CD14-positive monocyte (primary cell): ENCODE measurements around the gene COL12A1. TPM values are rescaled to one million over a fixed set of nuclear protein-coding genes. Genes with fewer than 3 reads are reported as not detected.

ENCODE experiments used
- DNase-seq, 3 donors: peaks; one replicate each; pipeline ENCODE4 v3.0.0-alpha.2; 2011 to 2022
- H2AFZ ChIP-seq: 2 replicates; pipeline ENCODE4 v1.6.0; 2012; ENCODE audit warnings: mild to moderate bottlenecking, low read depth, low read length, inconsistent platforms; ENCODE audit not compliant: insufficient read depth, poor library complexity, severe bottlenecking
- H3K27ac ChIP-seq, 2 donors: 1 replicate in 1 of 2; 2 replicates in 1 of 2; pipeline ENCODE4 v1.5.1; 2012 to 2013; ENCODE audit warnings: low read length in 2 of 2, control low read depth in 1 of 2, inconsistent platforms in 1 of 2, low read depth in 1 of 2, mild to moderate bottlenecking in 1 of 2
- H3K27me3 ChIP-seq, 2 donors: one replicate each; pipeline versions ENCODE4 v1.6.0 to v1.6.1; 2011 to 2013; ENCODE audit warnings: low read length in 2 of 2; ENCODE audit not compliant: control insufficient read depth in 2 of 2, insufficient read depth in 2 of 2
- H3K36me3 ChIP-seq, 2 donors: replicated peaks in 1 of 2; 1 replicate in 1 of 2; 2 replicates in 1 of 2; pipeline versions ENCODE4 v1.5.1 to v1.6.1; 2012 to 2013; ENCODE audit warnings: low read length in 2 of 2, control low read depth in 1 of 2, inconsistent platforms in 1 of 2, mild to moderate bottlenecking in 1 of 2; ENCODE audit not compliant: insufficient read depth in 2 of 2, control insufficient read depth in 1 of 2
- H3K4me1 ChIP-seq, 2 donors: 1 replicate in 1 of 2; 2 replicates in 1 of 2; pipeline versions ENCODE4 v1.5.1 to v1.6.1; 2012 to 2013; ENCODE audit warnings: low read length in 2 of 2, control low read depth in 1 of 2, inconsistent platforms in 1 of 2, mild to moderate bottlenecking in 1 of 2, moderate library complexity in 1 of 2; ENCODE audit not compliant: insufficient read depth in 2 of 2, control insufficient read depth in 1 of 2
- H3K4me2 ChIP-seq: replicated peaks from 2 replicates; pipeline ENCODE3; 2012; ENCODE audit warnings: low read length, moderate library complexity, mild to moderate bottlenecking; ENCODE audit not compliant: poor library complexity, severe bottlenecking; ENCODE audit errors: extremely low read depth
- H3K4me3 ChIP-seq, 3 experiments: fragments of 200-600 bp in 1 of 3; sonication (generic) in 1 of 3; replicated peaks in 1 of 3; 1 replicate in 2 of 3; 2 replicates in 1 of 3; pipeline ENCODE4 v1.5.1; 2011 to 2013; ENCODE audit warnings: low read length in 3 of 3, mild to moderate bottlenecking in 3 of 3, control low read depth in 2 of 3, low read depth in 2 of 3, inconsistent platforms in 1 of 3, moderate library complexity in 1 of 3
- H3K79me2 ChIP-seq: 2 replicates; pipeline ENCODE4 v1.6.0; 2012; ENCODE audit warnings: mild to moderate bottlenecking, control low read depth, inconsistent platforms, low read length, moderate library complexity; ENCODE audit not compliant: insufficient read depth
- H3K9ac ChIP-seq: 2 replicates; pipeline ENCODE4 v1.6.0; 2017; ENCODE audit warnings: low read length, mild to moderate bottlenecking; ENCODE audit not compliant: insufficient read depth, poor library complexity, severe bottlenecking
- H3K9me3 ChIP-seq, 2 donors: replicated peaks in 1 of 2; 1 replicate in 1 of 2; 2 replicates in 1 of 2; pipeline versions ENCODE4 v1.5.1 to v1.6.1; 2012 to 2013; ENCODE audit warnings: low read length in 2 of 2, control low read depth in 1 of 2; ENCODE audit not compliant: control insufficient read depth in 1 of 2, insufficient read depth in 1 of 2
- H4K20me1 ChIP-seq: 2 replicates; pipeline ENCODE4 v1.6.0; 2012; ENCODE audit warnings: mild to moderate bottlenecking, low read length, control low read depth, moderate library complexity; ENCODE audit not compliant: insufficient read depth
- H3K27ac Mint-ChIP-seq, 7 donors: one replicate each; pipeline ENCODE4 v1.8.0; 2020; ENCODE audit warnings: mild to moderate bottlenecking in 7 of 7, mixed read lengths in 7 of 7, moderate library complexity in 6 of 7, inconsistent platforms in 2 of 7
- H3K27me3 Mint-ChIP-seq, 3 donors: one replicate each; pipeline ENCODE4 v1.8.0; 2021 to 2022; ENCODE audit warnings: low read depth in 3 of 3, mild to moderate bottlenecking in 3 of 3, mixed read lengths in 3 of 3, moderate library complexity in 3 of 3, inconsistent platforms in 1 of 3
- H3K36me3 Mint-ChIP-seq, 2 donors: one replicate each; pipeline ENCODE4 v1.8.0; 2020; ENCODE audit warnings: mixed read lengths in 2 of 2, inconsistent platforms in 1 of 2, mild to moderate bottlenecking in 1 of 2
- H3K4me1 Mint-ChIP-seq: one replicate; pipeline ENCODE4 v1.8.0; 2020; ENCODE audit warnings: mild to moderate bottlenecking, mixed read lengths
- H3K4me3 Mint-ChIP-seq, 2 donors: one replicate each; pipeline ENCODE4 v1.8.0; 2020; ENCODE audit warnings: mild to moderate bottlenecking in 2 of 2, mixed read lengths in 2 of 2, moderate library complexity in 1 of 2
- H3K9me3 Mint-ChIP-seq, 7 donors: one replicate each; pipeline ENCODE4 v1.8.0; 2020 to 2022; ENCODE audit warnings: mixed read lengths in 7 of 7, mild to moderate bottlenecking in 6 of 7, moderate library complexity in 6 of 7, inconsistent platforms in 2 of 7
- CTCF ChIP-seq: fragments of 200-600 bp; IDR thresholded peaks from one replicate; pipeline ENCODE4 v1.8.0; 2022; ENCODE audit warnings: antibody characterized with exemption, mild to moderate bottlenecking
- WGBS: methylation state at CpG from one replicate; pipeline ENCODE4 v1.1.5; 2013; ENCODE audit warnings: missing lambda C conversion rate; ENCODE audit not compliant: insufficient coverage; 5-methylcytosine and 5-hydroxymethylcytosine counted together
- intact Hi-C, 2 donors: fragments of 100-400 bp; cut with micrococcal nuclease; formaldehyde crosslinking; loops; one replicate each; pipeline versions ENCODE4 v1.15.0 to v1.15.1; 2023
- polyA plus RNA-seq, 3 donors: library from polyadenylated mRNA; depleted of rRNA in 1 of 3; unstranded in 2 of 3; stranded (reverse) in 1 of 3; fragments of 300-500 nt in 2 of 3; fragments of >200 nt in 1 of 3; fragmentation: Illumina TruSeq in 2 of 3; gene quantifications; 1 replicate in 2 of 3; 2 replicates in 1 of 3; pipeline ENCODE4 v1.2.3, GENCODE V29; 2012 to 2021

COL12A1 gene
- polyA plus RNA-seq, 3 donors, result not detected

GRCh38 chr6:75079589-75079988 lies 126.3 kb downstream of the COL12A1 start:
- H3K27ac Mint-ChIP-seq, result no peak overlapping the region
- no peaks in the 10 kb centered on the region for H3K4me1 Mint-ChIP-seq
- no peaks in the 10 kb centered on the region for H3K36me3 Mint-ChIP-seq
- no peak overlapping the region for H2AFZ ChIP-seq
- no peaks in the 10 kb centered on the region for H3K9me3 Mint-ChIP-seq
- H3K9ac ChIP-seq, result no peak overlapping the region
- H3K4me1 ChIP-seq, result no peaks in the 10 kb centered on the region
- no peak overlapping the region for H3K4me3 ChIP-seq
- H3K4me2 ChIP-seq, result no peak overlapping the region
- intact Hi-C loops, result no loop called here
- H3K27me3 ChIP-seq, result peaks cover 5 to 12% of the 10 kb centered on the region in 2 donors
- WGBS, result 92% methylated on average over 2 of the region's 2 CpGs
- no peaks in the 10 kb centered on the region for H4K20me1 ChIP-seq
- no peaks in the 10 kb centered on the region for H3K36me3 ChIP-seq
- H3K27ac ChIP-seq, result no peak overlapping the region
- no peak for DNase-seq
- no peak overlapping the region for H3K4me3 Mint-ChIP-seq
- TF ChIP-seq CTCF, result no peak
- no peaks in the 10 kb centered on the region for H3K79me2 ChIP-seq
- peaks cover under 1 to 6% (median 1%) of the 10 kb centered on the region in 3 donors for H3K27me3 Mint-ChIP-seq
- no peaks in the 10 kb centered on the region for H3K9me3 ChIP-seq

- Histone ChIP-seq H2AFZ (no peak overlapping the region), H3K9me3 (no peaks in the 10 kb centered on the region), H3K79me2 (no peaks in the 10 kb centered on the region), H3K27me3 (no peaks in the 10 kb centered on the region), H4K20me1 (no peaks in the 10 kb centered on the region), H3K27ac (no peak overlapping the region), H3K4me3 (no peak overlapping the region), H3K4me1 (no peaks in the 10 kb centered on the region), H3K4me2 (no peak overlapping the region), H3K36me3 (no peaks in the 10 kb centered on the region), H3K9ac (no peak overlapping the region)
- H3K4me3 Mint-ChIP-seq, result no peak overlapping the region
- H3K27ac Mint-ChIP-seq, result peak overlapping the region in 1 of 7 donors; percentile 70
- TF ChIP-seq CTCF, result no peak
- no peaks in the 10 kb centered on the region for H3K36me3 Mint-ChIP-seq
- intact Hi-C loops, result no loop called here
- H3K4me1 Mint-ChIP-seq, result no peaks in the 10 kb centered on the region
- no peak for DNase-seq
- H3K27me3 Mint-ChIP-seq, result no peaks in the 10 kb centered on the region
- H3K9me3 Mint-ChIP-seq, result peaks cover 0 to 2% (median 0%) of the 10 kb centered on the region in 7 donors
- WGBS, result no CpG with 5 or more reads among the region's 2 CpGs
Observed at GRCh38 chr6:75077701-75078100, 128.2 kb downstream of the COL12A1 start.
